CD4-positive, alpha-beta T cell (primary cell): ENCODE data around the gene KLHDC3. TPM values are rescaled to one million over a fixed set of nuclear protein-coding genes. Genes with fewer than 3 reads are reported as not detected.

Source experiments
- ATAC-seq: fragments of 200-7000 bp; cut with Tn5 transposase; one replicate; pipeline ENCODE4 v1.10.0; 2022; ENCODE audit warnings: mild to moderate bottlenecking; ENCODE audit not compliant: poor library complexity
- CTCF ChIA-PET: fragments of 350-600 bp; sonication (Branson Sonifier 250); formaldehyde crosslinking; loops from one replicate; lab custom pipeline; 2021; ENCODE audit warnings: antibody characterized with exemption, inconsistent platforms; lab: Charles Lee
- POLR2A ChIA-PET: fragments of 350-600 bp; sonication (Branson Sonifier 250); formaldehyde crosslinking; loops from one replicate; lab custom pipeline; 2021; ENCODE audit warnings: antibody characterized with exemption, inconsistent platforms; lab: Charles Lee
- DNase-seq, 14 experiments: peaks; one replicate each; pipeline ENCODE4 v3.0.0-alpha.2; 2013 to 2020; ENCODE audit warnings: mixed read lengths in 2 of 14
- H3K27ac ChIP-seq, 2 donors: one replicate each; pipeline versions ENCODE4 v1.5.1 to v1.7.0; 2013; ENCODE audit warnings: low read length in 2 of 2, low read depth in 1 of 2, mild to moderate bottlenecking in 1 of 2
- H3K27me3 ChIP-seq, 2 experiments: 1 replicate in 1 of 2; 2 replicates in 1 of 2; pipeline versions ENCODE4 v1.6.1 to v1.7.0; 2013; ENCODE audit warnings: low read length in 2 of 2, control low read depth in 1 of 2, mild to moderate bottlenecking in 1 of 2, moderate library complexity in 1 of 2; ENCODE audit not compliant: insufficient read depth in 2 of 2, control insufficient read depth in 1 of 2
- H3K36me3 ChIP-seq: one replicate; pipeline ENCODE4 v1.6.1; 2013; ENCODE audit warnings: low read length, control low read depth; ENCODE audit not compliant: insufficient read depth
- H3K4me1 ChIP-seq: one replicate; pipeline ENCODE4 v1.6.1; 2013; ENCODE audit warnings: low read length, control low read depth; ENCODE audit not compliant: insufficient read depth
- H3K4me3 ChIP-seq: one replicate; pipeline ENCODE4 v1.5.1; 2013; ENCODE audit warnings: mild to moderate bottlenecking, low read length, moderate library complexity
- H3K9me3 ChIP-seq, 2 experiments: 1 replicate in 1 of 2; 2 replicates in 1 of 2; pipeline versions ENCODE4 v1.6.1 to v1.7.0; 2013; ENCODE audit warnings: low read length in 2 of 2, mild to moderate bottlenecking in 2 of 2, control low read depth in 1 of 2, moderate library complexity in 1 of 2; ENCODE audit not compliant: control insufficient read depth in 1 of 2, insufficient read depth in 1 of 2
- H3K27ac Mint-ChIP-seq: one replicate; pipeline ENCODE4 v1.8.0; 2020; ENCODE audit warnings: mixed read lengths
- H3K27me3 Mint-ChIP-seq: one replicate; pipeline ENCODE4 v1.8.0; 2021; ENCODE audit warnings: mixed read lengths
- H3K36me3 Mint-ChIP-seq: one replicate; pipeline ENCODE4 v1.8.0; 2021; ENCODE audit warnings: low read depth, mixed read lengths
- H3K4me1 Mint-ChIP-seq: one replicate; pipeline ENCODE4 v1.8.0; 2021; ENCODE audit warnings: low read depth, mixed read lengths
- H3K4me3 Mint-ChIP-seq: one replicate; pipeline ENCODE4 v1.8.0; 2020; ENCODE audit warnings: mild to moderate bottlenecking, mixed read lengths
- H3K9me3 Mint-ChIP-seq: one replicate; pipeline ENCODE4 v1.8.0; 2020; ENCODE audit warnings: mixed read lengths
- CTCF ChIP-seq: fragments of 200-600 bp; IDR thresholded peaks from one replicate; pipeline ENCODE4 v1.8.0; 2022; ENCODE audit warnings: antibody characterized with exemption, mild to moderate bottlenecking
- intact Hi-C, 2 experiments: fragments of 100-400 bp; cut with DNase I in 1 of 2; cut with micrococcal nuclease in 1 of 2; formaldehyde crosslinking; loops; one replicate each; pipeline versions ENCODE4 v1.15.1 to v1.9.0; 2023 to 2025; cut with DNase I, micrococcal nuclease
- total RNA-seq, 174 experiments: library from RNA in 2 of 174; stranded (reverse) in 2 of 174; gene quantifications; one replicate each; pipeline ENCODE4 v1.2.3 and lab custom pipeline; 2021 to 2026

KLHDC3 gene
- total RNA-seq, 2 experiments from 2014 or later = 21.0 to 22.3 TPM

GRCh38 chr6:43026365-43026764, 12.3 kb downstream of the KLHDC3 start:
- Mint-ChIP-seq H3K36me3 (peaks cover 64% of the 10 kb centered on the region), H3K27me3 (no peaks in the 10 kb centered on the region), H3K9me3 (no peaks in the 10 kb centered on the region), H3K27ac (no peak overlapping the region), H3K4me1 (peaks cover 16% of the 10 kb centered on the region), H3K4me3 (no peak overlapping the region)
- H3K4me3 ChIP-seq = no peak overlapping the region
- no peaks in the 10 kb centered on the region for H3K9me3 ChIP-seq
- no peak for TF ChIP-seq CTCF
- ATAC-seq (no peak), DNase-seq (no peak)
- peaks cover 31% of the 10 kb centered on the region for H3K4me1 ChIP-seq
- no peaks in the 10 kb centered on the region for H3K27me3 ChIP-seq
- ChIA-PET POLR2A (no interaction called here), CTCF (interaction anchor here (1.0 kb wide), 1 partner anchor 11 kb away, joined by 6 read pairs; no protein-coding TSS in a partner anchor)
- no peak overlapping the region for H3K27ac ChIP-seq
- H3K36me3 ChIP-seq = peaks cover 57% of the 10 kb centered on the region
- intact Hi-C loops = no loop called here

- ChIA-PET POLR2A (interaction anchor here (1.1 kb wide), 1 partner anchor 15 kb away, joined by 3 read pairs; the partner anchor contains the start of gene KLHDC3), CTCF (no interaction called here)
- no peaks in the 10 kb centered on the region for H3K9me3 ChIP-seq
- no peak for DNase-seq
- H3K4me1 ChIP-seq = peaks cover 7% of the 10 kb centered on the region
- no peaks in the 10 kb centered on the region for H3K27me3 ChIP-seq
- H3K27me3 Mint-ChIP-seq = no peaks in the 10 kb centered on the region
- ATAC-seq = no peak
- intact Hi-C loops = no loop called here
- H3K36me3 Mint-ChIP-seq = peaks cover 73% of the 10 kb centered on the region
- H3K4me3 Mint-ChIP-seq = no peak overlapping the region
- no peak overlapping the region for H3K4me3 ChIP-seq
- no peak for TF ChIP-seq CTCF
- H3K36me3 ChIP-seq = peaks cover 63% of the 10 kb centered on the region
- H3K4me1 Mint-ChIP-seq = peaks cover 8% of the 10 kb centered on the region
- no peaks in the 10 kb centered on the region for H3K9me3 Mint-ChIP-seq
- no peak overlapping the region for H3K27ac ChIP-seq
- H3K27ac Mint-ChIP-seq = no peak overlapping the region
These were observed 15.1 kb downstream of the KLHDC3 start for GRCh38 chr6:43029120-43029519.

GRCh38 chr6:43032326-43032725, 18.3 kb downstream of the KLHDC3 start:
- POLR2A ChIA-PET = interaction anchor here (0.6 to 1.9 kb wide), 3 partner anchors 16 to 473 kb away, joined by 3 to 4 read pairs (median 4); partner anchors contain the start of gene CUL7

More at GRCh38 chr6:43032326-43032725, 18.3 kb downstream of the KLHDC3 start:
- Histone ChIP-seq H3K4me1 (no peaks in the 10 kb centered on the region), H3K36me3 (peaks cover 45% of the 10 kb centered on the region), H3K9me3 (no peaks in the 10 kb centered on the region), H3K4me3 (no peak overlapping the region), H3K27me3 (no peaks in the 10 kb centered on the region), H3K27ac (no peak overlapping the region)
- Mint-ChIP-seq H3K9me3 (no peaks in the 10 kb centered on the region), H3K36me3 (peaks cover 52% of the 10 kb centered on the region), H3K4me3 (no peak overlapping the region), H3K27me3 (no peaks in the 10 kb centered on the region), H3K27ac (no peak overlapping the region), H3K4me1 (no peaks in the 10 kb centered on the region)
- CTCF ChIA-PET = no interaction called here
- no peak for DNase-seq
- TF ChIP-seq CTCF = no peak
- intact Hi-C loops = no loop called here
- no peak for ATAC-seq
